CMK (cell line): ENCODE results near the gene ZBED6.
"Not testable (repeated sequence)": the region's sequence is repeated elsewhere in the genome, so short reads cannot be mapped to it uniquely, and the experiment has no call there.

Source experiments
- DNase-seq: peaks from one replicate; pipeline ENCODE4 v3.0.0-alpha.2; 2010; ENCODE audit warnings: low read depth

ZBED6 gene

DNA sequence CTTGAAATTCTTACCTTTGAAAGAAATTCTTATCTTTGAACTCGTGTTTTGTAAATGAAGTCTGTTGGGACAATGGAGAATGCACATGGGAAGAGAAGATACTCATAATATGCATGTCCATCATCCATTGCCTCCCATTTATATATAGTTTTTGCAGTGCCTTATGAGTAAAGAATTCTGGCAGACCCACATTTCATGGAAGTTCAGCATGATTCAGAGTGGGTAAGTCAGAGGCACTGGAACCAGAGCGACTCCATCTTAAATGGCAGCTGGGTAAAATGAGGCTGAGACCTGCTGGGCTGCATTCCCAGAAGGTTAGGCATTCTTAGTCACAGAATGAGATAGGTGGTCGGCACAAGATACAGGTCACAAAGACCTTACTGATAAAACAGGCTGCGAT lies 16.6 kb upstream of the ZBED6 start:
- no peak for DNase-seq

GRCh38 chr1:203781962-203782361 lies 13.5 kb upstream of the ZBED6 start:
- no peak for DNase-seq

DNA sequence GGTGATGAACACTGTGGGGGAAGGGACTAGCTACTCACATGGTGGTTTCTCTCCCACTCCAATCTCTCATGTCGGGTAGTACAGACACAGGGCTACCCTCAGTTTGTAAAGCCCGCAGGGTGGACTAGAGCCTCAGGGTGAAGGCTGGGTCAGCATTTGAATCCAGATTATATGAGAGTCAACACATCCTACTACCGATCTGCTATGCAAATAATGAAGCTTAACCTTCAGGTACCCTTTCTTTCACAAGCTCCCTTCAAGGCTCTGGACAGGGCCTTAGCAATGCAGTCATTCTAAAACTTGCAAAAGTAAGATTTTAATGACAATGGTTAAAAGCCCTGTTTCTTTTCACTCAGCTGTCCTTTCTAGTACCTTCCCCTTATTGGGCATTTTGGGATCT lies 5.5 kb upstream of the ZBED6 start:
- no peak for DNase-seq

DNA sequence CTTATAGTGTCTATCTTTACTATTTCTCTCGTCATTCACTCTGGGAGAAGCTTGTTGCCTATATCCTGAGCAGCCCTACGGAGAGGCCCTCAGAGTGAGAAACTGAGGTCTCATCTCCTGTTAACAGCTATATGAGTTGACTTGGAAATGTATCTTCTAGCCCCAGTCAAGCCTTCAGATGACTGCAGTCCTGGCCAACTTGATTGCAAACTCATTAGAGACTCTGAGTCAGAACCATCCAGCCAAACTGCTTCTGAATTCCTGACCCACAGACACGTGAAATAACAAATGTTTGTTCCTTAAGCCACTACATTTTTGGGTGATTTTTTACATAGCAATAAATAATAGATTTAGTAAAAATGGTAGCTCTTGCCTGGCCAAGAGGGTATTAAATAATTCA lies 3.9 kb upstream of the ZBED6 start:
- no peak for DNase-seq

GRCh38 chr1:203792486-203792885 lies 2.9 kb upstream of the ZBED6 start:
- no peak for DNase-seq

GRCh38 chr1:203793561-203793960 lies 1.9 kb upstream of the ZBED6 start:
- DNase-seq = not testable (repeated sequence)

GRCh38 chr1:203794764-203795440 lies 521 bp upstream of the ZBED6 start:
- no peak for DNase-seq

DNA sequence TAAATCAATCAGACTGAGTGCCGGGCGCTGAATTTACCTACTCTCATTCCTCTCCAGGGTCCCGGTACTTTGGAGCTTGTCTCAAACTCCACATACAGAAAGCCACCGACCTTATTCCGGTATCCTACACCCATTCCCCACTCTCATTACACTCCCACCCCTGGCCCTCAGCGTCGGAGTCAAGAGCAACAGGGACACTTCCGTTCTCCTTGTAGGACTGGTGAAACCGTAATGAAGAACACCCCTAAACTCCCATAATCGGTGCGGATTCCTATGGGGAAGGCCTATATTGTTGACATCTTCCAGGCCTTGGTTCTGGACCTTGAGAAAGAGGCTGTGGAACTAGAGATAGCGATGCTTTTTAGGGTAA lies 798 bp downstream of the ZBED6 start:
- peak; percentile 21 for DNase-seq

GRCh38 chr1:203797216-203797615 lies 1.8 kb downstream of the ZBED6 start:
- no peak for DNase-seq

DNA sequence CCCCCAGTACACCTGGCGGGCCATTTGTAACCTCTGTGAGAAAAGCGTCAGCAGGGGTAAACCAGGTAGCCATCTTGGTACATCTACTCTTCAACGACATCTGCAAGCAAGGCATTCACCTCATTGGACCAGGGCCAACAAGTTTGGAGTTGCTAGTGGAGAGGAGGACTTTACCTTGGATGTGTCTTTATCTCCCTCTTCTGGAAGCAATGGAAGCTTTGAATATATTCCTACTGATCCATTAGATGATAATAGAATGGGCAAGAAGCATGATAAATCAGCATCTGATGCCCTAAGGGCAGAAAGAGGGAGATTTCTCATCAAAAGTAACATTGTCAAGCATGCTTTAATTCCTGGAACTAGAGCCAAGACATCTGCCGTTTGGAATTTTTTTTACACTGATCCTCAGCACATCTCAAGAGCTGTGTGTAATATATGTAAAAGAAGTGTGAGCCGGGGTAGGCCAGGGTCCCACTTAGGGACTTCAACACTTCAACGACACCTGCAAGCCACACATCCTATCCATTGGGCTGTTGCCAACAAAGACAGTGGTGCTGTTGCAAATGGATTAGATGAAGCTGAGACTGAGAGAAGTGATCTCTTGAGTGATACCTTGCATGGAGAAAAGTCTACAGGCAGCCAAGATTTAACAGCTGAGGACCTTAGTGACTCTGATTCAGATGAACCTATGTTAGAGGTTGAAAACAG lies 2.7 kb downstream of the ZBED6 start:
- no peak for DNase-seq

DNA sequence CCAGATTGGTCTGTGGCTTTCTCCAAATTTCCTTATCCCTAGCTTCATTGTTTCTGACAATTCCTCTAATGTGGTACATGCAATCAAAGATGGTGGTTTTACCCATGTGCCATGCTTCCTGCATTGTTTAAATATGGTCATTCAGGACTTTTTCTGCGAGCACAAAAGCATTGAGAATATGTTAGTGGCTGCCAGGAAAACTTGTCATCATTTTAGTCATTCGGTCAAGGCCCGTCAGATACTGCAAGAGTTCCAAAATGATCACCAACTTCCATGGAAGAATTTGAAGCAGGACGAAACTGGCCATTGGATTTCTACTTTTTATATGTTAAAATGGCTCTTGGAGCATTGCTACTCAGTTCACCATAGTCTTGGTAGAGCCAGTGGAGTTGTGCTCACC lies 3.7 kb downstream of the ZBED6 start:
- DNase-seq = no peak

DNA sequence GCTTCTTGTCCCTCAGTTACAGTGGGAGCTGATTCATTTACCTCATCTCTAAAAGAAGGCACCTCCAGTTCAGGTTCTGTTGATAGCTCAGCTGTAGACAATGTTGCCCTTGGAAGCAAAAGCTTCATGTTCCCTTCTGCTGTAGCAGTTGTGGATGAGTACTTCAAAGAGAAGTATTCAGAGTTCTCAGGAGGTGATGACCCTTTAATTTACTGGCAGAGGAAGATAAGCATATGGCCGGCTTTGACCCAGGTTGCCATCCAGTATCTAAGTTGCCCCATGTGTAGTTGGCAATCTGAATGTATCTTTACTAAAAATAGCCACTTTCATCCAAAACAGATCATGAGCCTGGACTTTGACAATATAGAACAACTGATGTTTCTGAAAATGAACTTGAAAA lies 4.5 kb downstream of the ZBED6 start:
- DNase-seq = peak; percentile 21

GRCh38 chr1:203805689-203806088 lies 10.3 kb downstream of the ZBED6 start:
- no peak for DNase-seq

- DNase-seq = no peak
Measured at GRCh38 chr1:203807196-203807595, 11.8 kb downstream of the ZBED6 start.

- DNase-seq = no peak
Measured at GRCh38 chr1:203813581-203814341, 18.3 kb downstream of the ZBED6 start.

DNA sequence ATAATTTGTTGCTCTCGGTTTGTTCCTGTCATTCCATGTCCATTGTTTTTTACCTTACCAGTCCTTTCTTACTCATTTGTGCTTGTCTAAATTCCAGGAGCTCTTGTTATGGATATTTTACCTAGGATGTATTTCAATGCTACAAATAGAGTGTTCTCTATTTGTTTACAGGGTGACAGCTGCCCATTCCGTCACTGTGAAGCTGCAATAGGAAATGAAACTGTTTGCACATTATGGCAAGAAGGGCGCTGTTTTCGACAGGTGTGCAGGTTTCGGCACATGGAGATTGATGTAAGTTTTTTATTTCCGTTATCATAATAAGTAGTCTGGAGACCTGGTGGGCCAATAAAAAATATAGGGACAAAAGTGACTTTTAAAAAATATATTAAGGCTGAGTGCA lies 23.0 kb downstream of the ZBED6 start:
- no peak for DNase-seq

- no peak for DNase-seq
Measured at GRCh38 chr1:203823306-203823705, 27.9 kb downstream of the ZBED6 start.

DNA sequence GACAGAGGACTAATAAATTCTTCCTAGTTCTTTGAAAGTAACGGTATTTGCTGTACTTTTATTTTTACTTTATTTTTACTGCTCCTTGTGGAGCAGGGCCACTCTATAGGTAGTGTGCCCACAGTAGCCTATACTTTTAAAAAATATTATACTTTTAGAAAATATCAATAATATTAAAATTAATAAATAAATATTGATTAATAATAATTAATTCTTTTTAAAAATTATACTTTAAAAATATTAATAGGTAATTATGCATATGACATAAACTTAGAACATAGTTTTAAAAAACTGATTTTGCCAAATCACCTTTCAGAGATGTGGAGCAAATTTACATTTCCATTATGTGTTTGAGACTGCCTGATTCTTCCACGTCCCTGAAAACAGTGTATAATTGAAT lies 30.8 kb downstream of the ZBED6 start:
- no peak for DNase-seq

DNA sequence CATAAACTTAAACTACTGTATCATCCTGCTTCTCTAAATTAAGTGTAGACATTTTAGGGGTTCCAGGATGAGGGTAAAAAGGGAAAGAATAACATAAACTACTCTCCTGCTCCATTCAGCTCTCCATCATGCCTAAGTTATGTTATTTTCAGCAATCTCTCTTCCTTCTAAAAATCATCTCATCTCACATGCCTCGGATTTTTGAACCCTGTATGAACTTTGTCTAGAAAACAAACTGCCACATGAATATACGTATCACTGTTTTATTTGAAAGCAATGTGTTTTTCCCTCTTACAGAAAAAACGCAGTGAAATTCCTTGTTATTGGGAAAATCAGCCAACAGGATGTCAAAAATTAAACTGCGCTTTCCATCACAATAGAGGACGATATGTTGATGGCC lies 32.6 kb downstream of the ZBED6 start:
- DNase-seq = no peak

- DNase-seq = no peak
Measured at GRCh38 chr1:203828503-203828902, 33.1 kb downstream of the ZBED6 start.

DNA sequence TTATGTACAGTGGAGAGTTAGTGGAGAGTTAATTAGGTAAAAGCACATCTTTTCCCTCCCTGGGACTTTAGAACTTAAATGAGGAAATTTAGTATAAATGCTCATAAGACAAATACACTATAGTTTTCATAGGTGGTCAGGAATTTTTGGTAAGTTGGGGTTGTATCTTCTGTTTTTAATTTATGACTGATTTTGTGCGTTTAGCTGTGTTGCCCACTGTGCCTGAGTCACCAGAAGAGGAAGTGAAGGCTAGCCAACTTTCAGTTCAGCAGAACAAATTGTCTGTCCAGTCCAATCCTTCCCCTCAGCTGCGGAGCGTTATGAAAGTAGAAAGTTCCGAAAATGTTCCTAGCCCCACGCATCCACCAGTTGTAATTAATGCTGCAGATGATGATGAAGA lies 33.8 kb downstream of the ZBED6 start:
- DNase-seq = not testable (repeated sequence)

GRCh38 chr1:203835476-203835875 lies 40.1 kb downstream of the ZBED6 start:
- no peak for DNase-seq

GRCh38 chr1:203839081-203839480 lies 43.7 kb downstream of the ZBED6 start:
- DNase-seq = no peak
